Large intestine (tissue), 3 donors: Measurements from ENCODE around the gene CEP85. TPM values are rescaled to one million over a fixed set of nuclear protein-coding genes. Genes with fewer than 3 reads are reported as not detected.

ENCODE experiments used
- DNase-seq, 2 donors: peaks; one replicate each; pipeline versions ENCODE4 v3.0.0 to v3.0.0-alpha.2; 2013
- H3K27ac ChIP-seq: one replicate; pipeline ENCODE4 v1.5.1; 2013; ENCODE audit warnings: low read length
- H3K27me3 ChIP-seq: 2 replicates; pipeline ENCODE4 v1.6.1; 2013; ENCODE audit warnings: low read length; ENCODE audit not compliant: control insufficient read depth, insufficient read depth
- H3K36me3 ChIP-seq: 2 replicates; pipeline ENCODE4 v1.6.1; 2013; ENCODE audit warnings: low read length; ENCODE audit not compliant: control insufficient read depth, insufficient read depth
- H3K4me1 ChIP-seq: one replicate; pipeline ENCODE4 v1.6.1; 2013; ENCODE audit warnings: low read length; ENCODE audit not compliant: control insufficient read depth, insufficient read depth
- H3K4me3 ChIP-seq: one replicate; pipeline ENCODE4 v1.5.1; 2013; ENCODE audit warnings: low read length
- H3K9me3 ChIP-seq: one replicate; pipeline ENCODE4 v1.6.1; 2013; ENCODE audit warnings: mild to moderate bottlenecking, low read depth, low read length, moderate library complexity; ENCODE audit not compliant: control insufficient read depth
- WGBS: methylation state at CpG from one replicate; pipeline ENCODE4 v1.1.5; 2013; ENCODE audit warnings: low lambda C conversion rate; ENCODE audit not compliant: insufficient coverage; 5-methylcytosine and 5-hydroxymethylcytosine counted together
- polyA plus RNA-seq: library from polyadenylated mRNA; unstranded; fragments of 120-200 nt; gene quantifications from one replicate; pipeline ENCODE4 v1.2.1, GENCODE V29; 2013

Gene CEP85
- polyA plus RNA-seq, 1 donor, result 11.7 TPM

GRCh38 chr1:26197301-26197700, 36.7 kb upstream of the CEP85 start:
- H3K27ac ChIP-seq, result no peak overlapping the region
- H3K36me3 ChIP-seq, result no peaks in the 10 kb centered on the region
- peaks cover 5% of the 10 kb centered on the region for H3K4me1 ChIP-seq
- WGBS, result no CpG with 5 or more reads among the region's 3 CpGs
- DNase-seq, result no peak
- H3K9me3 ChIP-seq, result no peaks in the 10 kb centered on the region
- no peak overlapping the region for H3K4me3 ChIP-seq
- peaks cover 5% of the 10 kb centered on the region for H3K27me3 ChIP-seq

DNA sequence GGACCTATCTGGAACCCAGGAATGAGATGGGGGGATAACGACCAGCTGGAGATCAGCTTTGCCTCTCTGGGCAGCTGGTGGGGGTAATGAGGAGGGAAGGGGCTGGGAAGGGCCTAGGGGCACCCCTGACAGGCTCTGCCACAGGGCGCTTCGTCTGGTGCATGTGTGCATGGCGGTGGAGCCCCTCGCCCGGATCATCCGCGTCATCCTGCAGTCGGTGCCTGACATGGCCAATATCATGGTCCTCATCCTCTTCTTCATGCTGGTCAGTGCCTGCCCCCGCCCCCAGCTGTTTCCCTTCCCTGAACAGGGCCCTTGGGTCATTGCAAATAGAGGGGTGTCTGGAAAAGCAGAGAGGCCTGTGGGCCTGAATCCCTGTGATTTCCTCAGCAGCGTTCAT, 36.2 kb upstream of the CEP85 start:
- H3K36me3 ChIP-seq, result no peaks in the 10 kb centered on the region
- H3K4me3 ChIP-seq, result no peak overlapping the region
- no peak overlapping the region for H3K27ac ChIP-seq
- no peaks in the 10 kb centered on the region for H3K9me3 ChIP-seq
- H3K27me3 ChIP-seq, result peaks cover 9% of the 10 kb centered on the region
- no CpG with 5 or more reads among the region's 11 CpGs for WGBS
- no peak for DNase-seq
- peaks cover 5% of the 10 kb centered on the region for H3K4me1 ChIP-seq

GRCh38 chr1:26200413-26200812, 33.6 kb upstream of the CEP85 start:
- H3K27me3 ChIP-seq, result peaks cover 15% of the 10 kb centered on the region
- no peak overlapping the region for H3K4me3 ChIP-seq
- no peak for DNase-seq
- no peaks in the 10 kb centered on the region for H3K36me3 ChIP-seq
- WGBS, result no CpG with 5 or more reads among the region's 5 CpGs
- H3K9me3 ChIP-seq, result no peaks in the 10 kb centered on the region
- H3K4me1 ChIP-seq, result peaks cover 5% of the 10 kb centered on the region
- no peak overlapping the region for H3K27ac ChIP-seq

DNA sequence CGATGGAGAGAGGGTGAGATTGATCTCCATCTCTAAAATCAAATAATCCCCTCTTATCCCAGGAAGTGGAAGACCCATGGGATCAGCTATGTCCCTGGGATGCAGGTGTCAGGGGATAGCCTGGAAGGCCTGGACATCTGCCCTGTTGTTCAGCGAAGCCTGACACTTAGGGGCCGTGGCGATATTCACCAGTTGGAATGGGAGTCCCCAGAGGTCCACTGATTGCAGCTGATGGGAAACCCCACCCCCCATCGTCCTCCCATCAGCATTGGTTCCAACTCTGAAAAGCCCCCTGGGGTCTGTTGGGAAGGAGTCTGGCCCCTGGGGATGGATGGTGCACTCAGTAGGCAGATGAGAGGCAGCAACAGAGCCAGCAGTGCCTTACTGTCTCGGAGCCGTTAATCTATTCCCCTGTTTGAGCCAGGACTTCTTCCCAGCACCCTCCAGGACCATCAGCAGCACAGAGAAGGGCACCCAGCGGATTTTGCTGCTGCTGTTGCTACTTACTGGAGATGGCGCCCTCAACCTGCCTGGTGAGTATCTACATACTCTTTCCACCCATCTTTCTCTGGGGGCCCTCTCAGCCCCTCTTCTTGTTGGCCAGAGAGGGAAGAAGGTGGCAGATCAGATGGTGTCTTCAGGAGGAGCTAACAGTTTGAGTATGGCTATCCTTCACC, 30.2 kb upstream of the CEP85 start:
- no CpG with 5 or more reads among the region's 9 CpGs for WGBS
- no peaks in the 10 kb centered on the region for H3K9me3 ChIP-seq
- H3K4me3 ChIP-seq, result no peak overlapping the region
- no peaks in the 10 kb centered on the region for H3K36me3 ChIP-seq
- no peak for DNase-seq
- no peak overlapping the region for H3K27ac ChIP-seq
- H3K4me1 ChIP-seq, result peaks cover 5% of the 10 kb centered on the region
- H3K27me3 ChIP-seq, result peaks cover 13% of the 10 kb centered on the region

DNA sequence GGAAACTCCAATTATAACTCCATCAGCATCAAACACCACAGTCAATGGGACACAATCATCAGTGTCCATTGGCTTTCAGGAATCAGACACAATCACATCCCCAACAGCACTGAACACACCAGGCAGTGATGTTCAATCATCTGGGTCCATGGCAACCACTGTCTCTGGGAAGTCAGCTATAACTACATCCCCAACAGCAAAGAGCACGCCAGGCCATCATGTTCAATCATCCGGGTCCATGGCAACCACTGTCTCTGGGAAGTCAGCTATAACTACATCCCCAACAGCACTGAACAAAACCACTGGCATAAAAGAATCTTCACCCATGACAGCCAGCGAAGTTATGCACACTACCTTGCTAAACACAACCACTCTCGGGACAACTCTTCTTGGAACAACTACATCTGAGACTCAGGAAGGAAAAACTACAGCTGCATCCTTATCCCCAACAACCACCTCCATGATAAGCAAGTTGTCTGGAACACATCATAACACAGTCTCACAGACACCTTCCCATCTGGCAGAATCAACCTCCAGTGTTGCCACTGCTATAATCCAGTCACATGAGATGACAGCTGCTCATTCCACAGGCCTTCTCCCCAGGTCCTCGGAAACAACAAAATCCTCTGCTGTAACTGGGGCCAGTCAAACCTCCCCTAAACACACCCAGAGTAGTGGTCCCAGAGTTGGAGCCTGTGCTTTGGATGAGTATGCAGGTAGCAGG, 23.7 kb upstream of the CEP85 start:
- Histone ChIP-seq H3K27ac (no peak overlapping the region), H3K36me3 (no peaks in the 10 kb centered on the region), H3K4me1 (no peaks in the 10 kb centered on the region), H3K9me3 (no peaks in the 10 kb centered on the region), H3K27me3 (no peaks in the 10 kb centered on the region), H3K4me3 (no peak overlapping the region)
- DNase-seq, result no peak
- no CpG with 5 or more reads among the region's 5 CpGs for WGBS

- Histone ChIP-seq H3K4me3 (no peak overlapping the region), H3K27ac (no peak overlapping the region), H3K9me3 (no peaks in the 10 kb centered on the region), H3K4me1 (no peaks in the 10 kb centered on the region), H3K27me3 (no peaks in the 10 kb centered on the region), H3K36me3 (no peaks in the 10 kb centered on the region)
- no peak for DNase-seq
- 100% methylated on average over 1 of the region's 5 CpGs for WGBS
Measured at GRCh38 chr1:26212726-26213125, 21.3 kb upstream of the CEP85 start.

- Histone ChIP-seq H3K36me3 (no peaks in the 10 kb centered on the region), H3K9me3 (no peaks in the 10 kb centered on the region), H3K27ac (no peak overlapping the region), H3K27me3 (no peaks in the 10 kb centered on the region), H3K4me3 (no peak overlapping the region), H3K4me1 (no peaks in the 10 kb centered on the region)
- WGBS, result 20% methylated on average over 1 of the region's 6 CpGs
- DNase-seq, result no peak
Measured at GRCh38 chr1:26213335-26213905, 20.6 kb upstream of the CEP85 start.

DNA sequence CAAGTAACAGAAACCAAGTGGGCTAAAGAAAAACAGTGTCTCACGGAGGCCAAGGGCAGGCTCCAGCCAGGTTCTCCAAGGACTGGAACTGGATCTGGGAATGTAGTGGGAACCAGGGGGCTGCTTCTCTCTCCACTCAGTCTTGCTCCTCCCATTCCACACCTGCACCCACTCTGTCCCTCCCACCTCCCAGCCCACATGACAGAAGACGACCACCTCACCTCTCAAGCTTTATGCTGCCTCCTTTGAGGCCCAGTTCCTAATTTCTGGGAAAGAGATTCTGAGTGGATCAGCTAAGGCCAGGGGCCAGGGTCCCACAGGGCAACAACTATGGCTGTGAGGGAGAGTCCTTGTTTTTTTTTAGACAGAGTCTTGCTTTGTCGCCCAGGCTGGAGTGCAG, 18.8 kb upstream of the CEP85 start:
- H3K36me3 ChIP-seq, result no peaks in the 10 kb centered on the region
- DNase-seq, result no peak
- H3K4me3 ChIP-seq, result no peak overlapping the region
- no peaks in the 10 kb centered on the region for H3K27me3 ChIP-seq
- no peaks in the 10 kb centered on the region for H3K4me1 ChIP-seq
- WGBS, result no CpG with 5 or more reads among the region's 3 CpGs
- H3K27ac ChIP-seq, result no peak overlapping the region
- H3K9me3 ChIP-seq, result no peaks in the 10 kb centered on the region

- H3K27ac ChIP-seq, result no peak overlapping the region
- H3K4me1 ChIP-seq, result no peaks in the 10 kb centered on the region
- H3K27me3 ChIP-seq, result peaks cover 2% of the 10 kb centered on the region
- H3K36me3 ChIP-seq, result no peaks in the 10 kb centered on the region
- H3K9me3 ChIP-seq, result no peaks in the 10 kb centered on the region
- no CpG with 5 or more reads among the region's 11 CpGs for WGBS
- DNase-seq, result no peak
- no peak overlapping the region for H3K4me3 ChIP-seq
Measured at GRCh38 chr1:26218906-26219494, 15.0 kb upstream of the CEP85 start.

DNA sequence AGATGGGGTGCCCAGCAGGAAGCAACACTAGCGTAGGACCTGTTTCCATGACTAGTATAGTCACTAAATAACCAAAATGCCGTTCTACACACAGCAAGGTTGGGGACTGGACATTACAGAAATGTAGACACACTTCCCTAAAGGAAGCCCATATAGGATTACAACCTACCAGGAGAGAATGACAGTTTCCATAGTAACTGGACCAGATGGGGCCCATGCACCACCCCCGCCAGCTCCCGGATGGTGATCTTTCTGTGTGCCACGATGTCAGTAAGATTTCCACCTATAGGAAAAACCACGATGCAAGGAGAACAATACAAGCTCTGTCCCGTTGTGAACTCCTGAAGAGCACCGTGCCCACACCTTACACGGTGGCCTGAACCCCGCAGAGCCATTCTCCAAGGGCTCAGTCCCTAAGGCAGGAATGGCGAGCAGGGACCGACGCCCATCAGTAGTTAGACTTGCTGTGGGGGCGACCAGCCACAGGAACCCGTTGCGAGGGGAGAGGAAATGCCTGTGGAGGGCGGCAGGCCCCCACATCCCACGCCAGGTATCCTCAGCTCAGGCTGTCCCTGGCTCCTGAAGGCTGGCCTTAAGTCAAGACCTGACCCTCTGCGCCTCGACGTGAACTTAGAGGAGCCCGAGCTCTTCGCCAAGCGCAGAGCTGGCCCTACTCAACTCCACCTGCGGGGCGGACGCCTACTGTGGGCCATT, 13.6 kb upstream of the CEP85 start:
- H3K9me3 ChIP-seq, result no peaks in the 10 kb centered on the region
- DNase-seq, result no peak
- H3K27me3 ChIP-seq, result peaks cover 5% of the 10 kb centered on the region
- no peaks in the 10 kb centered on the region for H3K36me3 ChIP-seq
- no peak overlapping the region for H3K4me3 ChIP-seq
- no peaks in the 10 kb centered on the region for H3K4me1 ChIP-seq
- WGBS, result no CpG with 5 or more reads among the region's 27 CpGs
- no peak overlapping the region for H3K27ac ChIP-seq
